NCI-H69 (cell line): ENCODE data around the gene SPATA31C2.
"Not testable (repeated sequence)": the region's sequence is repeated elsewhere in the genome, so short reads cannot be mapped to it uniquely, and the experiment has no call there.

Experiments used
- DNase-seq: peaks from one replicate; lab custom pipeline; 2025; lab: John Stamatoyannopoulos, UW

The SPATA31C2 gene

DNA sequence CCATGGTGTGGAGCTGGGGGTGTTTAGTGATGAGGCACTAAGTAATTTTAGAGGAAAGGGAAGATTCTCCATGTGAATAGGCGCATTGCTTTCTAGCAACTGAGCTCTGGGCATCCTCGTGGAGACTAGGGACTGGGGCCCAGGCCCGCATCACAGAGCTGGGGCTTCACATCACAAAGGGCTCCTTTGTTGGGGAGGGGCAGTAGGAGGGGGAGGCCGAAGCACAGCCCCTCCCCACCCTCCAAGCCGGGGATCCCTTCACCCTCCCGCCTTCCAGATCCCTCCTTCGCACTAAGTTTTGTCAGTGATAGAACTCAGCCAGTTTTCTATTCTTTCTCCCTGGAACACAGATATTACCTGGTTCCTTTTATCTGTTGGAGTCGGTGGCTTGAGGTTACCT, at the start of gene SPATA31C2:
Gene SPATA31C2 (minus strand): TSS at position 101 of the 400 bp plus-strand sequence. CDS start 29 bp downstream, at position 72.
- not testable (repeated sequence) for DNase-seq

DNA sequence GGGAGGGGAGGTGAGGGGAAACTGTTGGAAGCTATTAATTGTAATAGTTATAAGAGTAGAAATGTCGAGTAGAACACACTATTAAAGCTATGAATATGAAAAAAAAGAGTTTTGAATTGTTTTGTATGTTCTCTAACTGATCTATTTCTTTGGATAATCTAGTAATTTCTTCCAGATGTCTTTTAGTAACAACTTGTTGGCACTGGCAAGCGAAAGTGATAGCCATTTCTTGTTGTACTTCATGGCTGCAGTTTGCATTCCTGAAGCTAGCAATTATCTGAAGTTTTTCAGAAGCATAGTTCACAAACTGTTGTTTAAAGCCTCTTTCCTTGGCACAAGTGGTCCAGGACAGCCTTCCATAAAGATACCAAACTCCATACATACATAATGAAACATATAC, 49.4 kb upstream of the SPATA31C2 start:
- no peak for DNase-seq

DNA sequence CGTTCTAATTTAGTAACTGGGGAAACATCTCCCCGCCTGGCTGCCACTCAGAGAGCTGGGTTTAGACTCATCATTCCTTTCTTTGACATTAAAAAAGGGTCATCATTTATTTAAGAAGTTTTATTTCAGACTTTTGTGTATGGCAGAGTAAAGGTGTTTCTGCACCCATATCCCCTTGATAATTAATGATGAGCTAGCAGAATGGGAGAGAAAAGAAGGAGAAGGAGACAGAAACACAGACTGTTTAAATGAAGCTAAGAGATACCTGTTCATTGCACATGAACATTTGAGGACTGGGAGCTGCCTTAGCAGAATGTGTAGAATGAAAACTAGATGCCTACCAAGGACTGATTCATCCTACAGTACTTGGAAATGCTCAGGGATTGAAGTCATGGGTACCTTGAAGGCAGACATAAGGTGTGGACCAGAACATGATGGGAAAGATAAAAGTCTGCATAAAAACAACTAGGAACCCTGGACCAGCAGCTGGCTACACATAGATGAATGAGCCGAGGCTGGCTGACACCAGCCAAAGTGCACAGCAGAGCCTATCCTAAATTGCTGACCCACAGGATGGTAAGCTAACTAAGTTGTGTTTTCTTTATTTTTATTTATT, 48.3 kb upstream of the SPATA31C2 start:
- DNase-seq: no peak

DNA sequence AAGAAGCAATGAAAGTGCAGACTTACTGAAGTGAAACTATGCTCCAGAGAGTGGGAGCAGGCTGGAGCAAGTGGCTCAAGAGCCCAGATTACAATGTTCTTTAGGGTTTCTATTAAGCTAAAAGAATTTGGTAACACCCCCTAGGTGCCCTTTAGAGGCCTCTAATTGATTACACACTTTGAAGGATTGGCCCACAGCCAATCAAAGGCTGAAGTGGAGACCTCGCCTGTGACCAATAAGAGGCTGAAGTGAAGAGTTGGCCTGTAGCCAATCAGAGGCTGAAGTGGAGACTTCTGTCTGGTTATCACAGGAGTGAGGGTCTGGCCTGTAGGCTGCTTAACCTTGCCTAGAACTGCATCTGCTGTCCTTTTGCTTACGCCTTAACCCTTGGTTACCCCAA, 46.7 kb upstream of the SPATA31C2 start:
- peak; percentile 6 for DNase-seq

DNA sequence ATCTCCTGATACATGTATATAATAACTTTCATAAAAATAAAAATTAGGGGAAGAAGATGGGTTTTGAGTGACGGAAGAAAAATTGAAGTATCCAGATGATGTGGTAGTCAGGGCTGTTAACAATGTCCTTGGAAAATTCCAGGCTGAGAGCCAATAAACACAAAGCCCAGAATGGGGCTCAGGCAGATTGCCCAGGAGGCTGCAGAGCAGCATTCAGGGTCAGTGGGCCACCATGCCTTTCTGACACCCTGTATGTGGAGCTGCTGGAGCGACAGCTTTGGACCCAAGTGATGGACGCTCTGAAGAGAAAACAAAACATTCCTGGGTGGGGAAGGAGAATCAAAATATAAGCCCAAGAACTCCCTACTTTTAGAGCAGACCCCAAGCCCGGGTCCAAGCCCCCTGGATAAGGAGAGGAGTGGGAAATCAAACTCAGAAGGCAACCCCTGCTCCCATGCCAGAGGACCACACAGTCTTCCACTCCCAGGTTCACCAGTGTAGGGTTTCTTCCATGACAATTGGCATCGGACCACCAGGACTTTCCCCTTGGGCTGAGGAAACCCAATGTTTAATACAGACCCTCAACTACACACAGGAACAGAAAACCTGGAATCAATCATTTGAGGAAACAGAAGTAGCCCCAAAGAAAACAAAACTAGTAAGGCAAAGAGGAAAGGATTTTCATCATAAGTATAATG, 45.7 kb upstream of the SPATA31C2 start:
- DNase-seq: no peak

DNA sequence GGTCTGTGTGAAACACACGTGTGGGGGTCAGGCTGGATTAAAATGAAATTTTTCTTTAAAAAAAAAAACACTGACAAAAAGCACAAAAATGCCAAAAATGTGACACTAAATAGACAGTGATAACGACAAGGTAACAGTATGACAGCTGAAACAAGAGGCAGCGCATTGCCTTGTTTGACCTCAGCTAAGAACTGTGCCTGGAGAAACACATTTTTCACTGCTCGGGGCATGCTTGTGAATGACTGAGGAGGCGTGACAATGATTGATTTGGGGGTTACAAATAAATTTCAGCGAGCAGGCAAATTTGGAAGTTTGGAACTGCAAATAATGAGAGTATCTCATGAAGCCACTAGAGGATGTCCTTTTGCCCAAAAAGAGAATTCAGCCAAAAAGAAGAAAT, 44.2 kb upstream of the SPATA31C2 start:
- no peak for DNase-seq

DNA sequence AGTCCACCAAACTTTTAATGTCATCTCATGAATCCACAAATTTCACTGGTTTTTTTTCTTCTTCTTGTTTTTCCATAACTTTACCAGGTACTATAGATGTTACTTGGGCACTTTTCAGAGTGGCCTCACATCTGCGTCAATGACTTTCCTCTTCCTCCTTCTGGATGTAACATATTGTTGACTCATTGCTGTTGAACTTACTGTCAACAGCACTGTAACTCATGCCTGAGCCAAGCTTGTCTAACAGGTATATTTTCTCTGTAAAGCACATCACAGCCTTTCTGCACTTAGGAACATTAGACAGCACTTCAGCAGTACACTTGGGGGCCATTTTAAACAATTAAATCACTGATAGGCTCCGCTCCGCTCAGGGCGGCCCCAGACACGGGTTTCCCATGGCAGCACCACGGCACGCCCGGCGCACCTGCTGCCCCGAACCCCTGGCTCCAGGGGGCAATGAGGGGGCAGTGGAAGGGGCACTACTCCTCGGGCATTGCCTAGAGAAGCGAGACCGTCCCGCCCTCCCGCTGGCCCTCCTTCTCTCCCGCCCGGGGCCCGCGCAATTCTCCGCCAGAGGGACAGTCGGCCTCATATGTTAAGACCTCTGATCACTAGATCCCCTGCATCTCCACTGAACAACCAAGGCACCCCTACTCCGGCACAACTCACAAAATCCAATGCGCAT, 41.9 kb upstream of the SPATA31C2 start:
- no peak for DNase-seq

DNA sequence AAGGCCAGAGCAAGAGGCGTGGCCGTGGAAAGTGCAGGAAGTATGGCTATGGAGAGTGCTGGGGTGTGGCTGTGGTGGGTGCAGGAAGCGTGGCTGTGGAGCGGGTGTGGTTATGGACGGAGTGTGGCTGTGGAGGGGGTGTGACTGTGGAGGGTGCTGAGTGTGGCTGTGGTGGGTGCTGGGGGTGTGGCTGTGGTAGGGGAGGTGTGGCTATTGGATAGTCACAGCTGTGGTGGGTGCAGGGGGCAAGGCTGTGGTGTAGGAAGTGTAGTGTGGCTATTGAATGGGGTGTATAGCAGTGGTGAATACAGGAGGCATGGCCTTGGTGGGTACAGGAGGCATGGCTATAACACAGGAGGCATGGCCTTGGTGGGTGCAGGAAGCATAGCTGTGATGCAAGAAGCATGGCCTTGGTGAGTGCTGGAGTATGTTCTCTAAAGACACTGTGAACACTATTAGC, 40.8 kb upstream of the SPATA31C2 start:
- no peak for DNase-seq

DNA sequence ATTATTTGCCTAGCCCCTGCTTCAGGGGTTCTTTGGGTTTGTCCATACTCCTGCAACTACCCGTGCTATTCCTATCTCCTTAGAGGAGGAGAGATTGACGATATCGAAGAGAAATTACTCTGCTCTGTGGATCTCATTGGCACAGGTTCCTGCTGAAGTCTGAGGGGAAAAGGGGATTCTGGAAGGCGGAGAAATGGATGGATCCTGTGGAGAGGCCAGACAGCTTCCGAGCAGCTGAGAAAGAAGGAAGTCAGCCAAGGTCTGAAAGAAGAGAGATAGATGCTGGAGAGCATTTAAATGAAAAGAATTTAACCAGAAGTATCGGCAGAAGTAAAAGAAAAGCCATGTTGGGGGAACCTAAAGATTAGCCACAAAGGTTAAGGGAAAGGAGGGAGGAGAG, 40.4 kb upstream of the SPATA31C2 start:
- no peak for DNase-seq

DNA sequence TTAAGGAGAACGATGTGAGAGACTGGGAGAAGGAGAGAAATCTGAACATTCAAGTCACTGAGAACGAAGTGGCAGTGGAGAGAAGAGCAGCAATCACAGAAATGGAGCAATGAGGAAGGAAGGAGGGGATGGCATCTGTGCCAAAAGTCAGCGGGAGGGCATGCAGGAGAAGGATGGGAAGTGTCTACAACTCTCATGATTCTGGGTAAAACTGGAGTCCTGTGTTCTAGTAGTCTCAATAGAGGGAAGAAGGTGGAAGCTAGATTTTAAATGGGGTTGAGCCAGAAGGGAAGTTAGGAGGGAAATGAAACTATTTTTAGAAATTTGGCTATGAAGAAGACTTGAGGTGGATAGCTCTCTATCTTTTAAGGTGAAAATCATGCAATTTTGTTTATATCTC, 39.1 kb upstream of the SPATA31C2 start:
- DNase-seq: no peak

DNA sequence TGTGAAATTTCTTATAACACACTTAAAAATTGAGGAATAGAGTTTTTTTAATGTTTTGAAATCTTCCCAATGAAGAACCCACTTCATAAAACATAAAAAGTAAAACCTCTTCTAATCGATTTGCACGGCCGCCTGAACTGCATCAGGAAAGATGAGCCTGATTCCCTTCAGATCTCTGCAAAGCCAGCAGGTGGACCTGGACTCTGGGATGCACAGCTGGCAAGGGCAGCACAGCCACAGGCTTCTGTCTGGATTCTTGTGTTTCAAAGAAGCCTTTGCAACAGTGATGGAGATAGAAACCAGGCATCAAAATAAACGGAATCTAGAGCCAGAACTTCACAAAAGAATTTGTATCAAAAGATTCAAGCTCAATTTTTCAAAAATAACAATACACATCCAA, 36.0 kb upstream of the SPATA31C2 start:
- no peak for DNase-seq

DNA sequence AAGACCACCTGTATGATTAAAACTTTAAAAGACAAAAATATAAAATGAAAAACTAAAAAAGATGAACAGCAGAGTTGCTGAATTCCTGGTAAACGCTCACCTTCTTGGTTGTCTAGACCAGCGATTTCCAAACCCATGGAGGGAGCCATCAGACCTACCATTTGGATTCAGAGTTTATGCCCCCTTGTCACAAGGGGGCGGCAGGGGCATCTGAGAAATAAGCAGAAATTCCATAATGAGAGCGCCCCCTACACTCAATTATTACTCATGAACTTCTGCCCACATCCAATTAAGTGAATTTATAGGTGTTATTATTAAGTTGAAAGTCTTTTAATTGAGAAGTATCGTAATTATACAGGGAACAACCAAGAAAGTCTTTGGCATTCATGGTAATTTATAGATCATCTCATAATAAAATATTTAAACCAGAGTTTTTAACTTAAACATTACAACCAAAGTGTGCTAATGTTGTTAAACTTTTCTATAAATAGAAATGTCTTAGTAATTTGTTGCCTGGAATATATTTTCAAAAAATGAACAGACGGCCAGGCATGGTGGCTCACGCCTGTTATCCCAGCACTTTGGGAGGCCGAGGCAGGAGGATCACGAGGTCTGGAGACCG, 35.2 kb upstream of the SPATA31C2 start:
- DNase-seq: peak; percentile 80

DNA sequence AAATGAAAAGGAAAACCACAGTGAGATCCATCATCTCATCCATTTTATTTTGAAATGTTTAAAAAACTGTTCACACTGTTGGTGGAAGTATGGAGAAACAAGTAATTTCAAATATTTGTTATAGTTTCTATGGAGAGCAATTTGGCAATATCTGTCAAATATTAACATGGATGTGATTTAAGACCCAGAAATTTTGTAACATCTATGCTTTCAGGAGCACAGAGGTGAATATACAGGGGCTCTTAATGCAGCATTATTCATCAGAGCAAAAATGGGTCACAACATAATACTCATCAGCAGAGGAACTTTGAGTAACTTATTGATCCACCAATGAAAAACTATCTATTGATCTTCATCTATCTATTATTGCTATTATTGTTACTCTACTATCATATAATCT, 31.4 kb upstream of the SPATA31C2 start:
- DNase-seq: no peak

DNA sequence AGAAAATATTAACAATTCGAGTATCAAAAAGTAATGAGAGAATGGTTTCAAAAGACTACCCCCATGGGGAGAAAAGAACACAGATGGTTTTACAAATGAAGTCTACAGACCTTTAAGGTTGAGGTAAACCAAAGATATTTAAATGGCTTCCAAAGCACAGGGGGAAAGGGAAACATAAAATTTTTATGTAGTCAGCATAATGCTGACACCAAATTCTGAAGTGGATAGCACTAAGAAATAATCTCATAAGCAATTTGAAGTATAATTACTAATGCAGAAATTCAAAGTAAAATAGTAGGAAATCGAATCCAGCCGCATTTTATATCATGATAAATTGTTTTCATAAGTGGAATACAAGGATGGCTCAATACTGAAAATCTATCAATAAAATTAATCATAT, 30.3 kb upstream of the SPATA31C2 start:
- DNase-seq: no peak

DNA sequence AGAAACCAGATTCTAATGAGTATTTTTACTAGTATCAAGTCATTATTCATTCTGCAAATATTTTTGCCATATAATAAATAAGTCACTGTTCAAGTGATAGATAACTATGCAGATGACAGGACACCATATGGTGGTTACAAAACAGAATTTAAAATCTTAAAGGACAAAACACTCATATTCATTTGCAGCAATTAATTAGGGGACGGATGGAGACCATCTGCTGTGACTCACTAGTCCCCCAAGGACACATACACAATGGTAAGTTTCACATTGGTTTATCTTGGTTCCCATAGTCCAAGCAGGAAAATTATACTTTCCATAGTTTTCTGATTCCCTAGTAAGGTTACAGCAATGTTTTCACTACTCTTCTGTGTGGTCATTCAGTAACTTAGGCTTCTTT, 28.4 kb upstream of the SPATA31C2 start:
- DNase-seq: no peak

DNA sequence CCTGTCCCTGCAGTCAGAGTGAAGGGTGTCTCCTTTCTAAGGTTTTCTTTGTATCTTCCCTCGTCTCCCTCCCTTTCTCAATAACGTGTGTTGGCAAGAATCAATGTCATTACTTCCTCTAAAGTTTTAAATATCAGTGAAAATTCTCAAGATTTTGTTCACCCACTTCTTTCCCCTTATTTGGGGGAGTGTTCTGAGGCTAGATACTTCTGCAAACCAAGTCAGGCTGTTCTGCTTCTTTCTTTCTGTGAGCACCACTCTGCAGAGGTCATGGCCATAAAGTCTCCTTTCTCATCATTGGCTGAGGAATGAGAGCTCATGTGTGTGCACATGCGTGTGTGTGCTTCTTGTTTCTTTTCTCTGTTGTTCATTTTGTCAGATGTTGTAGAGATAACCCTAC, 26.6 kb upstream of the SPATA31C2 start:
- DNase-seq: no peak

DNA sequence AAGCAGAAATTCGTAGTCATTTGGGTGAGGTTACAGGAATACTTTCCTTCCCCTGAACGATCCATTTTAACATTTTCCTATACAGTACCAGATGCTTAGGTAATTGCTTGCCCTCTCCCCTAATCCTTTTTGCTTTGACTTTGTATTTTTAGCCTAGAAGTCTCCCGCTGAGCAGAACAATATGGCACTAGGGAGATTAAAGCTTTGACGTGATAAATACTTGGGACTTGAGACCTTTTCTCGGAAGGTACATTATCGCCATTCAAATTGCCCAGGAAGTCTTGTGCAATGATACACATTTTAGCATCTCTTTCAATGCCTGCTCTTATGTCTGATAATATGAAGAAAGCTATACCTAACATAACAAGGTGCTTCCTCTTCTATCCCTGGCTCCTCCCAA, 22.9 kb upstream of the SPATA31C2 start:
- peak; percentile 17 for DNase-seq

DNA sequence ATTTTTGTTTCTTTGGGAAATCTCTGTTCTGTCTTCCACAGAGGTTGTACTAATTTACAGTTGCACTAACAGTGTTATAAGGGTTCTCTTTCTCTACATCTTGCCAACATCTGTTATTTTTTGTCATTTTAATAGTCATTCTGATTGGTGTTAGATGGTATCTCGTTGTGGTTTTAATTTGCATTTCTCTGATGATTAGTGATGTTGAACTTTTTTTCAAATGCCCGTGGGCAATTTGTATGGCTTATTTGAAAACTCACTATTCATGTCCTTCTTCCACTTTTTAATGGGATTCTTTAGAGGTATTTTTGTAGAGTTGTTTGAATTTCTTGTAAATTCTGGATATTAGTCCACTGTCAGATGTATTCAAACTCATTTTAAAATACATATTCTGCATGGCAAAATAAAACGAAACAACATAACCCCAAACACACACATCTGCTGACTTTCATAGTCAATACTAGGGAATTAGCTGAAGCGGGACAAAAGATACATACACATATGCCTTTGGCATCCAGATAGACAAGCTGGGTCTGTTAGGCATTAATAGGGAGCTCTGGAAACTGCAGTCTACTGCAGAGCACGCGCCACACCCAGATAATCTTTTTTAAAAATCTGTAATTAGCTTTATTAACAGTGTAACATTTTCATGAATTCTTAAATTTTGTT, 5.8 kb upstream of the SPATA31C2 start:
- no peak for DNase-seq

DNA sequence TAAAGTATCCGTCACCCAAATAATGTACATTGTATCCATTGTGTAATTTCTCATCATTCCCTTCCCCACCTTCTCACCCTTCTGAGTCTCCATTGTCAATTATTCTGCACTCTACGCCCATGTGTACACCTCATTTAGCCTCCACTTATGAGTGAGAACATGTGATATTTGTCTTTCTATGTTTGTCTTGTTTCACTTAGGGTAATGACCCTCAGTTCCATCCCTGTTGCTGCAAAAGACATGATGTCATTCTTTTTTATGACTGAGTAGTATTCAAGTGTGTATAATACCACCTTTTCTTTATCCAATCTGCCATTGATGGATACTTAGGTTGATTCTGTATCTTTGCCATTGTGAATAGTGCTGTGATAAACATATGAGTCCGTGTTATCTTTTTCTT, 4.9 kb upstream of the SPATA31C2 start:
- DNase-seq: peak; percentile 3

DNA sequence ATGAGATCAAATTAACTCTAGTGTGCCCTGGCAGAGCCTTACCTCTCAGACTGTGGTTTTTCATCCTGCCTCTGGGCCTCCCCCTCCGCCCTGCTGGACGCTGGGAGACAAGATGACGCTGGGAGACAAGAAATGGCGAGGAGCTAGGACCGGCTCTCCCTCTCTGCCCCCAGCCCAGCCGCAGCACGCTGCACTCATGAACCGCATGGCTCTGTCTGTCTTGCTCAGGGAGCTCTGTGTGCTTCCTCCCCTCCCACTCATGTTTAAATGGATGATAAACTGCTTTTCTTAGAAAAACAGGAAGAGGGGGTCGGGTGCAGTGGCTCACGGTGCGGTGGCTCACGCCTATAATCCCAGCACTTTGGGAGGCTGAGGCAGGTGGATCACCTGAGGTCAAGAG, 4.7 kb downstream of the SPATA31C2 start:
- DNase-seq: not testable (repeated sequence)

DNA sequence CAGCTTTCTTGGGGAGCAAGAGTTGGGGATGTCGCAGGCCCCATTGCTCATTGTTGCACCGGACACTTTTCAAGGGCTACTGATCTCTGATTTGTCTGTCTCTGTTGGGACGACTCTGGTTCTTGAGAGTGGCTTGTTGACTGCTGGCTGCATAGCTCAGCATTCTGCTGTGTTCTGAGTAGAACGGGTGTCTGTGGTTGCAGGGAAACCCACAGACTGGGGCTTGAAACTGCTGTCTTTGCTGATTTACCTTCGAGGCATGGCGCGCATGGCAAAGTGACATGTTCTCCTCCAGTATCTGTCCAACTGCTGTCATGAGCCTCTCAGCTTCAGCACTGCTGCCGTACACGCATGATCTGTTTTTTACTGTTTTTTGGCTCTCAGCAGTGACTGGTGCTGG, 8.7 kb downstream of the SPATA31C2 start:
- not testable (repeated sequence) for DNase-seq

DNA sequence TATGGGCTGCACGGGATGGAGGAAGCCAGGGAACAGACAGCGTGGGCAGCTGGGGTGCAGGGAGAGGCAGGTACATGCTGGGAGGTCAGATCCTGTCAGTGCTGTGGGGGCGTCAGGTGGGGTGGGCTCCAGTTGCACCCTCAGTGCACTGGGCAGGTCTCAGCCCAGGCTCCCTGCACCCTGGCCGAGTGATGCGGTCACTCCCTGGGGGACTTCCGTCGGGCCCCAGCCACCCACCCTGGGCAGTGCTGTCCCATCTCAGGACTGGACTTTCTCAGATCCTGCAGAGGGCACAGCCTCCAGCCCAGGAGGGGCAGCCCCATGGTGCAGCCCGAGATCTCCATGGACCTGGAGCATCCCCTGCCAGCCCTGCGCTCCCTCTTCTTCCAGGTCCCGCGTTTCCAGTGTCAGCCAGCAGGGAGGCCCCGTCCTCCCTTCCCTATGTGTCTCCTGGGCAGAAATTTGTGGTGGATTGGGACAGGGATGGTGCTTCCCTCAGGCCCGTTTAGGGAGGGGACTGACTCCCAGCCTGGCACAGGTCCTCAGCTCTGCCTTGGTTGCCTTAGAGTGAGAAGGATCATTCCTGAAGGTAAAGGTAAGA, 10.5 kb downstream of the SPATA31C2 start:
- DNase-seq: not testable (repeated sequence)
